Endothelial cell of umbilical vein (primary cell): ENCODE results near the gene THSD7B. TPM values are rescaled to one million over a fixed set of nuclear protein-coding genes. Genes with fewer than 3 reads are reported as not detected.

Experiments used
- BruUV-seq: library from RNA; stranded (reverse); fragments of 400-500 nt; replicated peaks from 2 replicates; lab custom pipeline; 2021; lab: Mats Ljungman, UMichigan
- CTCF ChIA-PET: fragments of 300-600, 350-600 bp; sonication (Branson Sonifier 250); formaldehyde crosslinking; loops from one replicate; lab custom pipeline; 2021; ENCODE audit warnings: antibody characterized with exemption, inconsistent platforms; lab: Charles Lee
- POLR2A ChIA-PET: fragments of 300-600, 350-600 bp; sonication (Branson Sonifier 250); formaldehyde crosslinking; loops from one replicate; lab custom pipeline; 2021; ENCODE audit warnings: antibody characterized with exemption, inconsistent platforms; lab: Charles Lee
- DNase-seq: peaks from one replicate; pipeline ENCODE4 v3.0.0-alpha.2; 2011; ENCODE audit warnings: low read depth, low spot score
- FAIRE-seq: peaks from 2 replicates; lab custom pipeline; 2011; peaks lifted over from hg19 to GRCh38; lab: Jason Lieb, UNC
- H2AFZ ChIP-seq: 2 replicates; pipeline ENCODE4 v1.6.0; 2012; ENCODE audit warnings: low read depth, low read length, control low read depth, inconsistent platforms
- H3K27ac ChIP-seq: 2 replicates; pipeline ENCODE4 v1.5.1; 2011; ENCODE audit warnings: low read depth, mild to moderate bottlenecking, control low read depth, low read length, moderate library complexity; ENCODE audit not compliant: insufficient read depth
- H3K27me3 ChIP-seq, 2 experiments: 2 replicates each; pipeline versions ENCODE4 v1.6.0 to v1.6.1; 2011; ENCODE audit warnings: low read length in 2 of 2, mixed read lengths in 1 of 2; ENCODE audit not compliant: control insufficient read depth in 2 of 2, insufficient read depth in 2 of 2
- H3K36me3 ChIP-seq, 2 experiments: 2 replicates in 1 of 2; 3 replicates in 1 of 2; pipeline ENCODE4 v1.5.1; 2011; ENCODE audit warnings: low read length in 2 of 2, mild to moderate bottlenecking in 1 of 2, moderate library complexity in 1 of 2; ENCODE audit not compliant: control insufficient read depth in 2 of 2, insufficient read depth in 2 of 2; ENCODE audit errors: extremely low read depth in 1 of 2
- H3K4me1 ChIP-seq: 3 replicates; pipeline ENCODE4 v1.5.1; 2011; ENCODE audit warnings: mild to moderate bottlenecking, low read length; ENCODE audit not compliant: control insufficient read depth, insufficient read depth; ENCODE audit errors: extremely low read depth
- H3K4me2 ChIP-seq: 2 replicates; pipeline ENCODE4 v1.6.1; 2011; ENCODE audit warnings: low read length, control low read depth, mixed read lengths; ENCODE audit not compliant: insufficient read depth
- H3K4me3 ChIP-seq, 3 experiments: fragments of 200-600 bp in 1 of 3; sonication (generic), shearing (Covaris generic) in 1 of 3; replicated peaks in 1 of 3; 2 replicates each; pipeline ENCODE4 v1.5.1; 2011 to 2016; ENCODE audit warnings: control low read depth in 3 of 3, low read length in 3 of 3, mild to moderate bottlenecking in 2 of 3, inconsistent platforms in 1 of 3, low read depth in 1 of 3, moderate library complexity in 1 of 3; ENCODE audit not compliant: insufficient read depth in 1 of 3
- H3K79me2 ChIP-seq: 2 replicates; pipeline ENCODE4 v1.6.0; 2012; ENCODE audit warnings: low read length, inconsistent platforms; ENCODE audit not compliant: control insufficient read depth, insufficient read depth
- H3K9ac ChIP-seq: replicated peaks from 2 replicates; pipeline ENCODE3; 2011; ENCODE audit warnings: low read length, control low read depth; ENCODE audit not compliant: insufficient read depth; ENCODE audit errors: extremely low read depth
- H3K9me1 ChIP-seq: replicated peaks from 3 replicates; pipeline ENCODE4 v1.6.0; 2011; ENCODE audit warnings: mild to moderate bottlenecking, low read length; ENCODE audit not compliant: control insufficient read depth, insufficient read depth; ENCODE audit errors: extremely low read depth
- H3K9me3 ChIP-seq: replicated peaks from 2 replicates; pipeline ENCODE4 v1.5.1; 2012; ENCODE audit warnings: low read length, inconsistent platforms; ENCODE audit not compliant: control insufficient read depth, insufficient read depth
- H4K20me1 ChIP-seq: replicated peaks from 2 replicates; pipeline ENCODE3; 2011; ENCODE audit warnings: mild to moderate bottlenecking, low read length; ENCODE audit not compliant: control insufficient read depth, insufficient read depth; ENCODE audit errors: extremely low read depth
- CTCF ChIP-seq, 2 donors: IDR thresholded peaks; 1 replicate in 1 of 2; 2 replicates in 1 of 2; pipeline ENCODE4 v1.5.1; 2011; ENCODE audit warnings: low read length in 2 of 2, mild to moderate bottlenecking in 2 of 2, moderate library complexity in 2 of 2, control low read depth in 1 of 2, inconsistent platforms in 1 of 2, low read depth in 1 of 2; ENCODE audit not compliant: insufficient read depth in 1 of 2; ENCODE audit errors: extremely low read depth in 1 of 2
- EZH2 ChIP-seq: IDR thresholded peaks from 2 replicates; pipeline ENCODE4 v1.6.1; 2012; ENCODE audit warnings: borderline replicate concordance, low read depth, mild to moderate bottlenecking, moderate library complexity, low read length, inconsistent platforms; ENCODE audit not compliant: severe bottlenecking
- FOS ChIP-seq: IDR thresholded peaks from 2 replicates; pipeline ENCODE4 v1.6.1; 2011; ENCODE audit warnings: mild to moderate bottlenecking, low read length, moderate library complexity, borderline replicate concordance; ENCODE audit not compliant: insufficient read depth
- GATA2 ChIP-seq: IDR thresholded peaks from 2 replicates; pipeline ENCODE4 v1.7.0; 2011; ENCODE audit warnings: low read depth, mild to moderate bottlenecking, moderate library complexity, mixed read lengths, low read length; ENCODE audit not compliant: insufficient read length, insufficient read depth
- JUN ChIP-seq: IDR thresholded peaks from 2 replicates; pipeline ENCODE4 v1.6.1; 2011; ENCODE audit warnings: borderline replicate concordance, low read depth; ENCODE audit not compliant: insufficient read length, insufficient read depth
- MAX ChIP-seq: IDR thresholded peaks from 2 replicates; pipeline ENCODE4 v1.6.1; 2011; ENCODE audit not compliant: insufficient read depth, insufficient read length
- MYC ChIP-seq: IDR thresholded peaks from one replicate; pipeline ENCODE4 v1.6.1; 2011; ENCODE audit warnings: mild to moderate bottlenecking, low read depth, low read length
- POLR2A ChIP-seq: IDR thresholded peaks from 2 replicates; pipeline ENCODE4 v1.6.1; 2012; ENCODE audit warnings: low read depth, mild to moderate bottlenecking, control low read depth, low read length
- POLR2AphosphoS5 ChIP-seq: IDR thresholded peaks from 2 replicates; pipeline ENCODE4 v1.6.1; 2012; ENCODE audit warnings: low read depth, mild to moderate bottlenecking, control low read depth, low read length, moderate library complexity; ENCODE audit not compliant: insufficient read depth
- dilution Hi-C: fragments of 300-500 bp; cut with MboI; formaldehyde crosslinking; loops from one replicate; pipeline ENCODE4 v1.15.0; 2019; ENCODE audit warnings: low sequenced_read_pairs; ENCODE audit not compliant: extremely low pct_ligation_motif_present
- intact Hi-C: fragments of 100-400 bp; cut with micrococcal nuclease; formaldehyde crosslinking; loops from one replicate; pipeline ENCODE4 v1.10.0; 2022
- polyA plus RNA-seq, 4 experiments: library from polyadenylated mRNA; depleted of rRNA in 3 of 4; stranded (reverse) in 3 of 4; unstranded in 1 of 4; fragments of >200 nt; gene quantifications; 2 replicates each; pipeline versions ENCODE4 v1.2.1 to v1.2.3, GENCODE V29; 2011 to 2012; ENCODE audit warnings: missing spikeins in 1 of 4
- total RNA-seq: library from RNA; stranded (reverse); gene quantifications from 2 replicates; pipeline ENCODE4 v1.2.3, GENCODE V29; 2021

The THSD7B gene
- total and polyA plus RNA-seq, 2 donors (not counting 3 experiments of a cell fraction or from before 2014, with no cell fraction given) = 0.04 TPM; not detected in 1

- H3K79me2 ChIP-seq = no peaks in the 10 kb centered on the region
- H3K4me2 ChIP-seq = no peak overlapping the region
- no peak overlapping the region for H3K27ac ChIP-seq
- H3K4me1 ChIP-seq = no peaks in the 10 kb centered on the region
- no peak for FAIRE-seq
- no peaks in the 10 kb centered on the region for H3K9me1 ChIP-seq
- H3K9me3 ChIP-seq = no peaks in the 10 kb centered on the region
- H2AFZ ChIP-seq = no peak overlapping the region
- H3K4me3 ChIP-seq = no peak overlapping the region
- intact Hi-C loops (no loop called here), dilution Hi-C loops (no loop called here)
- TF ChIP-seq FOS = peak; percentile 20
- no peak for TF ChIP-seq JUN
- DNase-seq = no peak
- H3K27me3 ChIP-seq = no peaks in the 10 kb centered on the region
- H4K20me1 ChIP-seq = no peaks in the 10 kb centered on the region
- BruUV-seq = no TSS peak
- no peak overlapping the region for H3K9ac ChIP-seq
- no peaks in the 10 kb centered on the region for H3K36me3 ChIP-seq
- ChIA-PET CTCF (no interaction called here), POLR2A (no interaction called here)
Measured at GRCh38 chr2:137155356-137156104, 390.2 kb downstream of the THSD7B start.

GRCh38 chr2:137156221-137156844 lies 391.0 kb downstream of the THSD7B start:
- Histone ChIP-seq H3K4me2 (no peak overlapping the region), H3K4me3 (no peak overlapping the region), H3K9me1 (no peaks in the 10 kb centered on the region), H3K9ac (no peak overlapping the region), H3K27me3 (no peaks in the 10 kb centered on the region), H3K79me2 (no peaks in the 10 kb centered on the region), H2AFZ (no peak overlapping the region), H3K27ac (no peak overlapping the region), H3K4me1 (no peaks in the 10 kb centered on the region), H3K9me3 (no peaks in the 10 kb centered on the region), H3K36me3 (no peaks in the 10 kb centered on the region), H4K20me1 (no peaks in the 10 kb centered on the region)
- FAIRE-seq (no peak), DNase-seq (no peak)
- POLR2A ChIA-PET = no interaction called here
- dilution Hi-C loops = no loop called here
- no TSS peak for BruUV-seq
- intact Hi-C loops = no loop called here
- TF ChIP-seq GATA2 = no peak
- TF ChIP-seq EZH2 = no peak
- no peak for TF ChIP-seq JUN
- TF ChIP-seq POLR2A = no peak
- no peak for TF ChIP-seq CTCF (IDR thresholded peaks at IDR 0.05; ENCODE audit: extremely low read depth in 1 of 2, insufficient read depth in 1 of 2, low read depth in 1 of 2, low read length in 2 of 2)
- no peak for TF ChIP-seq MYC
- no peak for TF ChIP-seq POLR2AphosphoS5
- TF ChIP-seq FOS = no peak
- TF ChIP-seq MAX = no peak
- CTCF ChIA-PET = interaction anchor here (0.8 kb wide), 1 partner anchor 12 kb away, joined by 4 read pairs; no protein-coding TSS in a partner anchor
